NCI-H1694 treated with DMSO at 0.1 percent for 48 hours (cell line): ENCODE data around the gene SRRM5.
"Not testable (repeated sequence)": the region's sequence is repeated elsewhere in the genome, so short reads cannot be mapped to it uniquely, and the experiment has no call there.

ENCODE experiments used
- DNase-seq: peaks from one replicate; lab custom pipeline; 2025; lab: John Stamatoyannopoulos, UW

Gene SRRM5

DNA sequence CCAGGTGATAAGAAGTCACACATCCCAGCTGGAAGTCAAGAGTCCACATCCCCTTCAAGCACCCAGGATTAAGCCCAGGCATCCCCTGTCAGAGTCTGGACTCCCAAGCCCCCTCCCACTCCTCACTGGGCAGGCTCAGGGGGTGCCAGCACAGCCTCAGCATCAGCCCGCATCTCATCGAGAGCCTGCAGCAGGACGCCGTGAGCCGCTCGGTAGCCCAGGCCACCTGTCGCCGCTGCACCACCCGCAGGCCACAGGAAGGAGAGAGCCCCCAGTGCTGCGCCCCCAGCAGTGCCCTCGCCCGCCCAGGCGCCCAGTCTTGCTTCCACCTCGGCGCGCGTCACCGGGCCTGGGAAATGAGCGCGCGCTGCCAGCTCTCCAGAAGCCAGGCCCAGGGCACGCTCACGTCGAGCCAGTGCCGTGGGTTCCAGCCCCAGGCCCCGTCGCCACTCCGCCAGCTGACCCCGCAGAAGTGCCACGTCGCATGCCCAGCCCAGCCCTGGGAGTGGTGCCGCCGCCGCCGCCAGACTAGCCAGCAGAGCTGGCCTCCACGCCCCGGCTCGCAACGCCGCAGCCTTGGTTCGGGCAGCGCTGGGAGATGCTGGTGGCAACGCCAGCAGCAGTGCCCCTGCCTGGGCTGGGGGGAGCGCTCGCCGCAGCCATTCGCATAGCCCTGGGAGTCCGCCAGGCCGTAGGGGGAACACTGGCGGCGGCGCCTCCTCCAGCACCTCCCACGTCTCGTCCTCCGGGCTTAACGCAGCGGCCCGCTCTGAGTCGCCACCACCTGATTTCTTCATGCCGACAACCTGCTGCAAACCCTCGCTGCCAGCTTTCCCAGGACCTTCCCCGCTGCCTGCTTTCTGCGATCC is 19.8 kb upstream of the SRRM5 start:
- DNase-seq: no peak

DNA sequence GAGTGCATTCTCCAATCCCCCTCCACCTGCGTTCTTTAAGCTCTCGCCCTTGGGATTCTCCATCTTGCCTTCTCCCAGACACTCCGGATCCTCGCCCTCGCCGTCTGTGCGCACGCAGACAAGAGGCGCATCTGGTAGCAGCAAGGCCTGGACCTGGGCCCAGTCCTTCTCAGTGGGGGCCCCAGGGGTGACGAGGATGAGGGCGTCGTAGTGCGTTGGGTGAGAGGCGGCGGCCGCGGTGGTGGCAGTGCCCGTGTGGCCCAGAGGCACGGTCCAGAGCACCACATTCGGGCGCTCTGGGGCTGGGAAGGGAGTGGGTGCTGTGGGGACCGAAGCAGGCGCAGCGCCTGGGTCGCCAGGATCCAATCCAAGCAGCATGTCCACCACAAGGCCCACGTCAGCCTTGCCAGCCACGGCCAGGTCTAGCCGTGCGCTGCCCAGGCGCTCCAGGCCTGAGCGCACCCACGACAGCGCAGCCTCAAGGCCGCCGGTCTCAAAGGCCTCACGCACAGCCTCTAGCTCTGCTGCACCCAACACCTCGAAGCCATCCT is 19.0 kb upstream of the SRRM5 start:
- DNase-seq: no peak

DNA sequence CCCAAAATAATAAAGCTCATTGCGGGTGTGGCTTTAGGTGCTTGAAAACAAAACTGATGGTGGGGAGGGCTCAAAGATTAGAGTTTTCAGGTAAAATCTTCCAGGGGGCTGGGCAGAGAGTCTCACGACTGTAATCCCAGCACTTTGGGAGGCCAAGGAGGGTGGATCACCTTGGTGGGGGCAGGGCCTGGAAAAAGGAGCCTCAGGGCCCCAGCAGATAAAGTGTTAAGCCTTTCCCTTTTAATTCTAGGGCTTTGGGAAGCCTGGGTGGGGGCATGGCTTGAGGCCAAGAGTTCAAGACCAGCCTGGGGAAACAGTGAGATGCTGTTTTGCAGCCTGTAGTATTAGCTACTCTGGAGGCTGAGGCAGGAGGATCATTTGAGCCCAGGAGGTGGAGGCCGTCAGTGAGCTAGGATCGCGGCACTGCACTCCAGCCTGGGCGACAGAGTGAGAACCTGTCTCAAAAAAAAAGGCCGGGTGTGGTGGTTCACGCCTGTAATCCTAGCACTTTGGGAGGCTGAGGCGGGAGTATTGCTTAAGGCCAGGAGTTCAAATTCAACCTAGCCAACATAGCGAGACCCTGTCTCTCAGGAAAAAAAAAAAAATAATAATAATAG is 17.7 kb upstream of the SRRM5 start:
- DNase-seq: no peak

DNA sequence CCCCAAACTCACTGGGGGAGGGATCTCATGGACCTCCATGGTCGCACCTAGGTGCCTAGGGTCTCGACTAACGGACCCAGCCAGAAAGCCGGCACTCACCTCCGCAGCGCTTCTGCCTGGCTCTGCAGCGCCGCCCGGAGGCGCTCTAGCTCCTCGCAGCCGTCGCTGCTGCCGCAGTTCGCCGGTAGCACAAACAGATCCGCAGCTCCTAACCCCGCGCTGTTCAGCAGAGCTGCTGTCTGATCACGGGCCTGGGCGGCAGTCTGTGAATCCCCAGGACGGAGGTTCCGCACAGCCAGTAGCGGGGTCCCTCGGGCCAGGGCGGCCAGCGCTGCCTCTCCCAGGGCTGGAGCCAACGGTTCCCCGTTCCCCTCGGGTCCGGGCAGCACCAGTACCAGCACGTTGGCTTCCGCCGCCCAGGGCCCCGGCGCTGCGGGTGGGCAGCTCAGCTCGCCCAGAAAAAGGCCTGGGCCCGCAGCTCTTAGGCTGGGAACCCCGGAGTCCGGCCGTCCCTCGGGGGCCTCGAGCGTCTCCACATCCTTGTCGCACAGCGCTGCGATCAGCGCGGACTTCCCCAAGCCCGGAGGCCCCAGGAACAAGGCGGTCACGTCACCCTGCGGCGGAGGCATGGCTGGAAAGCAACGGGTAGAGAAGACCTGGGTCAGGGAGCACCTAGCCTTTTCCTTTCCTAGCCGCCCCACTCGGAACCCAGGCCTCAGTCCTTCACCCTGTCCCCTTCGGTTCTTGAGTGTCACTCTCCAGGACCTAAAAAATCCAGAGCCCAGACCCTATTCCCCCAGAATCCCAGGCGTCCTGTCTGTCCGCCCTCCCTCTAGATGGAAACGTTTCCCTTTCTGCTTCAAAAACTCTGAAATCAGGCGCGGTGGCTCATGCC is 16.9 kb upstream of the SRRM5 start:
- peak; percentile 34 for DNase-seq

DNA sequence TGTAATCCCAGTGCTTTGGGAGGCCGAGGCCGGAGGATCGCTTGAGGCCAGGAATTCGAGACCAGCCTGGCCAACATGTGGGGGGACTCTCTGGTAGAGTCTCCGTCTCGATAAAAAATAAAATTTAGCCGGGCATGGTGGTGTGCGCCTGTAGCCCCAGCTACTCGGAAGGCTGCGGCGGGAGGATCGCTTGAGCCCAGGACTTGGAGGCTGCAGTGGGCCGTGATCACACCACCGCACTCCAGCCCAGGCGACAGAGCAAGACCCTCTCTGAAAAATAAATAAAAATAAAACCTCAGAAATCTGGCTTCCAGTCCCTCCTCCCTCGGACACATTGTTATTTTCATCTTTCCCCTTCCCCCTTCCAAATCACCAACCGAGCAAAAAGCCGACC is 16.3 kb upstream of the SRRM5 start:
- no peak for DNase-seq

DNA sequence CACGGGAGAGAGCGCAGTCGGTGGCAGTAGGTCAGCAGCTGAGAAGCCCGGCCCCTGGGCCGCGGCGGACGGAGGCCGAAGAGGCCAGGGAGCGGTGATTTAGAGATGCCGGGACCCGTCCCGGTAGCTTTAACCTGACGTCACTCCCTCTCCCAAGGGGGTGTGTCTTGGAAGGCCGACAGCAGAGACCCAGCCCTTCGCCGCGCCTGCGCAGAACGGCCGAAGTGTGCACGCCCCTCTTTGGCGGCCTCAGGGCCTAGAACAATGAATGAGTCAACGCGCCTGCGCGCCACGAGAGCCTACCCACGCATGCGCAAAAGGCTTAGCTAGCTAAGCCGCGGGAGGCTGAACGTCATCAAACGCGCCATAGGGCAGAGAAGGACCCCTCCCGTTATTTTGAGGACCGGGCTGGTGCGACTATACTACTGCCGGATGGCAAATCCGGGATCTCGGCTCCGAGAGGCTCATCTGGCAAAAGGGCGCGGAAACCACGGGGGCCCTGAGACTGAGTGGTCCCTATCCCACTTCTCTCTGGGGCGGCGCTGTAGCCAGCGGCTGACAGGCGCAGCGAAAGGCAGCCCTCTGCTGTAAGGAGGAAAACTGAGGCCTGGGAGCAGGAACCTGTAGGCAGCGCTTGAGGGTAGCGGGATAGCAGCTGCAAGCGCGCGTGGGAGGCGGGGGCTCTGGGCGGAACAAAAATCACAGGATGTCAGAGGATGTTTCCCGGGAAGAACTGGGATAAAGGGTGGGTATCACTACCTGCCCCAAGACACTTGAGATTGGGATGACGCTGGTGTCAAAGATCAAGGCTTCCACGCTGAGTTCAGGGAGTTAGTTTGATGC is 15.7 kb upstream of the SRRM5 start, which contains the start of the genes IRGQ and ZNF576:
Gene IRGQ (minus strand): TSS at position 136 of the 843 bp plus-strand sequence. CDS start 796 bp downstream, outside the sequence.
Gene ZNF576 (plus strand): TSS at position 597 of the 843 bp plus-strand sequence. CDS start 514 bp downstream, outside the sequence.
- DNase-seq: peak; percentile 99

DNA sequence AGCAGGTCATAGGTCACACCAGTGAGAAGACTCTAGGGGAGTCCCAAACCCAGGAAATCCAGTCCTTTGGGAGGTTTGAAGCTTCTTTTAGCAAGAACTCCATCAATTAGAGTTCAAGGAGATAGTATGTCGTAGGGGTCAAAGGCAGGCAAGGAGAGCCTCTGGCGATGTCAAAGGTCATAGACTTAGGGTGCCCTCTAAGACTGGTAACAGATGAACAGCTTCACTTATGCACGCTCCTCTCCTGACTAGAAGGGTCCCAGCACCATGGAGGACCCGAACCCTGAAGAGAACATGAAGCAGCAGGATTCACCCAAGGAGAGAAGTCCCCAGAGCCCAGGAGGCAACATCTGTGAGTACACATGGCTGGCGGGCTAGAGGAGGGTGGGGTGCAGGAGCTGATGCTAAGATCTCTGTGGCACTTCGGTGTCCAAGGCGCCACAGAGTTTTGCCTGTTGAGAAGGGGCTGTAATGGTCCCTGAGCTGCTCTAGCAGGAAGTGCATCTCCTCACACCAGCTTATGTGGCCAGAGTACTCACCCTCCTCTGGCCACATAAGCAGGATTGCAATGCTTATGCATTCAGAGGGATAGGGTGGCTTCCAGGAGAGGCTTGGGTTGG is 14.9 kb upstream of the SRRM5 start:
- no peak for DNase-seq

DNA sequence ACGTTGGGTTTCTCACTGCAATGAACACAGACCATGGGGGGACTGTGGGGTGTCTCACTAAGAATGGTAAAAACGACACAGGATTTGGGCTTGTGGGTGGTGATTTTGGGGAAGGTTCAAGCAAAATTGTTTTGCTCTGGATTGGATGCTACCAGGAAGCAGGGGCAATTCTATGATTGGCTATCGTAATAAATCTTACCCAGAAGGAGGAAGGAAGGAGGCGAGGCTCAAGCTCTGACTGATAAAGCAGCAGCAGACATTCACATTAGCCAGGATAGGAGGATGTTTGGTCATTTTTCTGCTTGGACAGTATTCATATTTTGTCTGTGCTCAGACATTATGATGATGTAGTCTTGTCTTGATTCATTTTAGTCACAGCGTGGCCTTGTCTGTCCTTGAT is 14.0 kb upstream of the SRRM5 start:
- no peak for DNase-seq

DNA sequence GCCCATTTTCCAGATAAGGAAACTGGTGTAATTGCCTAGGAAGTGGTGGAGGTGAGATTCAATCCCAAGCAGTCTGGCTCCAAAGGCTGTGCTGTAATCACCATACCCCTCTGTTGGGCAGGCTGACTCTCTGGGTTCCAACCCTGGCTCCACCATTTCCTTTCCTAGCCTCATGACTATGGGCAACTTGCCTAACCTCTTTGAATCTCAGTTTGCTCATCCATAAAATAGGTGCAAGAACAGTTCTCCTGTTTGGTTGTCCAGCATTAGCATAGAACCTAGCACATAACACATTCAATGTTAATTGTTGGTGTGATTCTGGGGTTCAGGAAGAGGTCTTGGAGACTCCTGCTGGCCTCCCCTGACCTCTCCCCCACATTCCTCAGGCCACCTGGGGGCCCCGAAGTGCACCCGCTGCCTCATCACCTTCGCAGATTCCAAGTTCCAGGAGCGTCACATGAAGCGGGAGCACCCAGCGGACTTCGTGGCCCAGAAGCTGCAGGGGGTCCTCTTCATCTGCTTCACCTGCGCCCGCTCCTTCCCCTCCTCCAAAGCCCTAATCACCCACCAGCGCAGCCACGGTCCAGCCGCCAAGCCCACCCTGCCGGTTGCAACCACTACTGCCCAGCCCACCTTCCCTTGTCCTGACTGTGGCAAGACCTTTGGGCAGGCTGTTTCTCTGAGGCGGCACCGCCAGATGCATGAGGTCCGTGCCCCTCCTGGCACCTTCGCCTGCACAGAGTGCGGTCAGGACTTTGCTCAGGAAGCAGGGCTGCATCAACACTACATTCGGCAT is 13.2 kb upstream of the SRRM5 start:
- DNase-seq: no peak

DNA sequence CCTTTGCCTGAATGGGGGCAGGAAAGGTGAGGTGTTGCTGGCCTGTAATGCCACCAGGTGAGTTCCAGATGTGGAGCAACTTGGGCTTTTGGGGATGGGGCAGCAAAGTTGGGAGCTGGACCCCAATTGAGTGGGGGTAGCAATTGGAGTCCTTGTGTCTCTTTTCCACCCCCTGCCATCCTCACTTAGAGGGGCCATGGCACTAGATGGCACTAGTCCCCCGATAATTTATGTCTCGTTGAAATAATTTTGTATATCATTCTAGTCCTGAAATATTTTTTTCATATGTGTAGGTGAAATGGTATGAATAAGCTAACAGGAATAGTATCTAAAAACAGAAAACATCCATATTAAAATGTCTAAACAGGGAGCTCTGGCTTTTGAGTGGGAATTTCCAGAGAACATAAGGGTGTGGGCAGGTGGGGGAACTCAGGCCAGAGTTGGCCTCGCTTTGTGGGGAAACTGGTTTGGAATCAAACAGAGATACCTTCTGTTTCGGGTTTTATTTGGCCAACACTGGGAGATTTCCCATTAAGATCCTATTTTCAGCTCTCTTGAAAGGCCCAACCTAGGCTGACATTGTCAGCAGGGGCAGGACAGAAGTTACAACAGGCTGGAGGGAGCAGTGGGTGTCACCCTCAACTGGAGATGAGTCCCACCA is 12.1 kb upstream of the SRRM5 start:
- no peak for DNase-seq

DNA sequence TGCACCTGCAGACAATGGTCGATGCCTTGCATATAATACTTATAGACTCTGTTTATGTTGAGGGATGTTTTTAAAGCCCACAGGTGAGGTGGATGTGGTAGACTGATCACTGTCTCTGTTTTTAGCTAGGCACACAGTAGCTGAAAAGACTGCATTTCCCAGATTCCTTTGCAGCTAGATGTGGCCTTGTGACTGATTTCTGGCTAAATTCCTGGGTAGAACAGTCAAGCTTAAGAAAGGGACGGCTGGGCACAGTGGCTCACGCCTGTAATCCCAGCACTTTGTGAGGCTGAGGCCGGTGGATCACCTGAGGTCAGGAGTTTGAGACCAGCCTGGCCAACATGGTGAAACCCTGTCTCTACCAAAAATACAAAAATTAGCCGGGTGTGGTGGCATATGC is 11.6 kb upstream of the SRRM5 start:
- DNase-seq: not testable (repeated sequence)

DNA sequence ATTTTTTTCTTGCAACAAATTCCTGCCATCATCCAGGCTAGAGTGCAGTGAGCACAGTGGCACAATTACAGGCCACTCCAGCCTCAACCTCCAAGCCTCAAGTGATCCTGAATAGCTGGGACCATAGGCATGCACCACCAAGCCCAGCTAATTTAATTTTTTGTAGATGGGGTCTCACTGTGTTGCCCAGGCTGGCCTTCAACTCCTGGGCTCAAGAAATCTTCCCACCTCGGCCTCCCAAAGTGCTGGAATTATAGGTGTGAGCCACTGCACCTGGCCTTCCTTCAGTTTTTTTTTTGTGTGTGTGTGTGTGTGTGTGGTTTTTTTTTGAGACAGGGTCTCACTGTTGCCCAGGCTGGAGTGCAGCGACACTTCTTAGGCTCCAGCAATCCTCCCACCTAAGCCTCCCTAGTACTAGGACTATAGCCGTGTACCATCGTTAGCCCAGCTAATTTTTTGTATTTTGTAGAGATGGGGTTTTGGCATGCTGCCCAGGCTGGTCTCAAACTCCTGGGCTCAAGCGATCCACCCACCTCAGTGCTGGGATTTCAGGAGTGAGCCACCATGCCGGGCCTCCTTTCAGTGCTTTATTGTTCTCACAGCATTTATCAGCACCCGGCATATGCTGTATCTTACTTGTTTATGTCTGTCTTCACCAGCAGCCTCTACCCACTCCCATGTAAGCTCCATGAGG is 5.9 kb upstream of the SRRM5 start:
- DNase-seq: no peak

DNA sequence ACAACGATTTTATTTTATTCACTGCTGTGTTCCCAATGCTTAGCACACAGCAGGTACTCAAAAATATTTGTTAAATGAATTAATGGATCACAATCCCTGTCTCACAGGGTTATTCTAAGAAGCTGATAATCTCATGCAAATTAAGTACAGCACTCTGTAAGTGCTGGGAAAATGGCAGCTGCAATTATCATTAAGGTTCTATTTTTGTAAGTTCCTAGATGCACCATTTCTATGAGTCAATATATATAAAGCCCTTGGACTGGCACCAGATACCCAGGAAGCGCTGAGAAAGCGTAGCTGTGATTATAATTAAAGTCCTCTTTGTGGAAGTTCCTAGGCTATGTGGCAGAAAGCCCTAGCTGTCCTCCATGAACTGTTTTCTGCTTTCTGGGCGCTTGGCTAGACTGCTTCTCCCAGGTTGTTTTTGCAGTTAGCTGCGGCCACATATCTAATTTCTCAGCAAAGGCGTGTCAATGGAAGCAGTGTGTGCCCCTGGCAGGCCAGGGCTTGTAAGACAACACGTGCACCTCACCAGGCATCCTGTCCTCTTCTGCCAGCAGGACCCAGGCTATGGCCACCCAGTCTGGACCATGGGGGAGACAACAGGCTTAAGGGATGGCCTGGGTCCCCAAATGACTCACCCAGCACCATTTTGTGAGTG is 5.2 kb upstream of the SRRM5 start:
- no peak for DNase-seq

DNA sequence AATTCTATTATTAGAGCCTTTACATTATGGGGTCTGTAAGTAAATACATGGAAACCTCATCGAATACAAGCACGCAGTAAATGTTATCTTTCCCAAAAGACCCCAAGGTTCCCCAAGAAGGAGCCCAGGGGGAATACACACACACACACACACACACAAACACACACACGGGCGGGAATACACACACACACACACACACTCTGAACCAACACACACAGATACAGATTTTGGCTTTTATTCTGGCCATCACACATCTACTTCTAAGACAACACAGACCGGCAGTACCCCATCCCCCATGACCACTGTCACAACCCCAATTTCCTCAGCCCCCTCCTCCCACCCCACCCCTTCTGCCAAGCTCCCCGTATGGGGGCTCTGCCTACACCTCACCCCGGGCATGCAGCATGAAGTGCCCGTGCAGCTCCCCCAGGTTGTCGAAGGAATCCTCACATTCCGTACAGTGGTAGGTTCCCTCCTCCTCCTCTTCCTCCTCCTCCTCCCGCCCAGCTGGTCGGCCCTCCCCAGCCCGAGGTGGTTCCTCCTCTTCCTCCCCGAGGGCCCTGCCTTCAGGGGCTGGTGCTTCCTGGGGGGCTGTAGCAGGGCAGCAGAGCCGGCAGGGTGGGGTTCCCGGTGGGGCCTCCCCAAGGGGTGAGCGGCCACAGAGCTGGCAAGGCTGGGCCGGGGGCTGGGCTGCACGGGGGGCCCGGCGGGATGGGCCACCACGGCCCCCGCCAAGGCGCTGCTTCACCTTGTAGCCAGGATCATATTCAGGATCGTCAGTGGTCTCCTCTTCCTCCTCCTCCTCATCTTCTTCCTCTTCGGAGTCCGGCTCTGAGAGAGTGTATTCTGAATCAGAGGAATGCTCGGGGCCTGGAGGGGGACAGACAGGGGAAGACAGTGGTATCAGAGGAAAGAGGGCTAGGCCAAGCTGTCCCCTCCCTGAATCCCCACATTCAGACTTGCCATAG is 4.4 kb upstream of the SRRM5 start:
- no peak for DNase-seq

DNA sequence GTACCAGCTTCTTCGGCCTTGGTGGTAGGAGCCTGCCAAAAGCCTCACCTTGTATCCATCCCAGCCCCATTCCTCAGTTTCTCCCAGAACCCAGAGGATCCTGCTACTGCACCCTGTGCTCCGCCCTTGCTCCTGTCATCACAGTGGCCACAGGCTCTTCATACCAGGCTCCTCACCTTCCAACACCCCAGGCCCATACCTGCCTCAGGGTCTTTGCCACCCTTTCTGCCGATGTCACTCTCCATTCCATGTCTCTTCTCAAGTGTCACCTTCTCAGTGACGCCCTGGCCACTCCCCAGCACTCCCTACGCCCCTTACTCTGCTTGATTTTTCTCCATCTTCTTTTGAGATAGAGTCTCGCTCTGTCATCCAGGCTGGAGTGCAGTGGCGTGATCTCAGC is 2.0 kb upstream of the SRRM5 start:
- DNase-seq: no peak

DNA sequence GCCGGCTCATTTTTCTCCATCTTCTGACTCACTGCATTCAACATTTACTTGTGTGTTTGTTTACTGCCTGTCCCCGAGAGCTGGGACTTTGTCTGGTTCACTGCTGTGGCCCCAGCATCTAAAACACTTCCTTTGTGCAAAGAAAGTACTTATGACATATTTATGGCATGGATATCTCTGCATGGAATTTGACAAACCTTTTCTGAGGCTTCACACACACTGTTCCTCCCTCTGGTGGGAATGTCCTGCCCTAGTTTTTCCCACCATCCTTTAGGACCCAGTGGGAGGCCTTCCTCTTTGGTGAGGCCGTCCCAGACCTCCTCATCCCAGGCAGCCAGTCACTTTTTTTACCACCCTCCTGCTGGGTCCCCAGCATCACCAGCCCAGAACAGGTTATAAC is 1.4 kb upstream of the SRRM5 start:
- DNase-seq: no peak

DNA sequence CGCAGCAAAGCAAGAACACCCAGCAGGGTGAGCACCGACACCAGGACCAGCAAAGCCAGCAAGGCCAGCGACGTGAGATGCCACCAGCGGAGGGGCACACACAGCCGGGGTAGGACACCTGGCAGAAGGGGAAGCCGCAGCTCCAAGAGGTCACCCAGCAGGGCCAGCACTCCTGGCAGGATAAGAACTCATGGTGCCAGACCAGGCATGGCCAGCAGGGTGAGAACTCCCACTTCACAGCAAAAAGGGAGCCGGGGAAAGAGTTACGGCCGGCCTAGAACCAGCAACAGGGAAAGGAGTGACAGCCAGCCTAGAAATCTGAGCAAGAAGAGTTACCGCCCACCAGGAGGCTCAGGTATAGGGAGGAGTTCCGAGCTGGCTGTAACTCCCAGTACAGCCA is 486 bp downstream of the SRRM5 start:
- no peak for DNase-seq
